ENCODE results near the gene MACF1. TPM values are rescaled to one million over a fixed set of nuclear protein-coding genes. Genes with fewer than 3 reads are reported as not detected.

Gene MACF1
- total RNA-seq, 1 experiment from 2014 or later: 190 TPM

DNA sequence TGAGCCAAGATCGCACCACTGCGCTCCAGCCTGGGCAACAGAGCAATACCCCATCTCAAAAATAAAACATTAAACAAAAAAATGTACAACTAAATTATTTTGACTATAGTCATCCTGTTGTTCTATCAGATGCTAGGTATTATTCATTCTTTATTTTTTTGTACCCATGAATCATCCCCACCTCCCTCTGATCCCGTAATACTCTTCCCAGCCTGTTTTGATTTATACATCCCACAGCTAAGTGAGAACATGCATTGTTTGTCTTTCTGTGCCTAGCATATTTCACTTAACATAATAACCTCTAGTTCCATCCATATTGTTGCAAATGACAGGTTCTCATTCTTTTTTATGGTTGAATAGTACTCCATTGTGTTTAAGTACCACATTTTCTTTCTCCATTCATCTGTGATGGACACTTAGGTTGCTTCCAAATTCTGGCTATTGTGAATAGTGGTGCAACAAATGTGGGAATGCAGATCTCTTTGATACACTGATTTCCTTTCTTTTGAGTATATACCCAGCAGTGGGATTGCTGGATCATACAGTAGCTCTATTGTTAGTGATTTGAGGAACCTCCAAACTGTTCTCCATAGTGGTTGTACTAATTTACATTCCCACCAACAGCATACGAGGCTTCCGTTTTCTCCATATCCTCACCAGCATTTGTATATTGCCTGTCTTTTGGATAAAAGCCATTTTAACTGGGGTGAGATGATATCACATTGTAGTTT is 84.4 kb downstream of the MACF1 start:
- H3K27me3 Mint-ChIP-seq (ENCODE audit: low read depth): no peaks in the 10 kb centered on the region
- Histone ChIP-seq H2BK15ac (ENCODE audit: low read depth, low read length) (no peak overlapping the region), H2BK5ac (ENCODE audit: insufficient read length, low read length) (no peak overlapping the region), H4K8ac (replicated peaks; ENCODE audit: insufficient read length, low read depth, low read length) (no peak overlapping the region), H3K23ac (ENCODE audit: insufficient read length, low read depth, low read length) (no peak overlapping the region), H2BK12ac (ENCODE audit: insufficient read length, low read depth, low read length) (no peak overlapping the region), H2BK120ac (ENCODE audit: low read depth, low read length, poor library complexity, severe bottlenecking) (no peak overlapping the region), H3K23me2 (ENCODE audit: insufficient read length, low read depth, low read length, poor library complexity, severe bottlenecking) (no peaks in the 10 kb centered on the region), H3K79me2 (ENCODE audit: insufficient read depth, low read length) (no peaks in the 10 kb centered on the region), H3K14ac (ENCODE audit: insufficient read depth, low read length) (no peak overlapping the region), H2BK20ac (ENCODE audit: low read depth, low read length, poor library complexity, severe bottlenecking) (no peak overlapping the region), H4K20me1 (ENCODE audit: control insufficient read depth, insufficient read depth, insufficient read length) (no peaks in the 10 kb centered on the region), H3K27me3 (ENCODE audit: insufficient read depth, low read length) (no peaks in the 10 kb centered on the region), H2AK5ac (ENCODE audit: insufficient read length, low read length) (no peak overlapping the region), H3K9me3 (ENCODE audit: control insufficient read depth, low read depth, low read length) (no peaks in the 10 kb centered on the region), H3K9ac (ENCODE audit: extremely low read depth, insufficient read length, low read length) (no peak overlapping the region), H3K27ac (ENCODE audit: insufficient read length, low read depth, low read length) (no peak overlapping the region), H3K4me1 (ENCODE audit: insufficient read depth, low read length) (no peaks in the 10 kb centered on the region), H4K91ac (ENCODE audit: insufficient read length, low read depth, low read length) (no peak overlapping the region), H3K4ac (ENCODE audit: low read depth, low read length) (no peak overlapping the region), H4K5ac (ENCODE audit: insufficient read length, low read depth, low read length) (no peak overlapping the region), H3K4me2 (ENCODE audit: insufficient read depth, insufficient read length, low read length) (no peak overlapping the region), H3K56ac (ENCODE audit: insufficient read length, low read depth, low read length) (no peak overlapping the region), H2AFZ (ENCODE audit: low read length) (no peak overlapping the region), H3K79me1 (ENCODE audit: insufficient read depth, low read depth, low read length, poor library complexity, severe bottlenecking) (no peaks in the 10 kb centered on the region), H3T11ph (ENCODE audit: low read length) (no peak overlapping the region), H3K18ac (ENCODE audit: insufficient read length, low read depth, low read length) (no peak overlapping the region)
- H3K9me3 Mint-ChIP-seq: no peaks in the 10 kb centered on the region
- H3K27ac Mint-ChIP-seq: no peak overlapping the region
- peaks cover 50 to 86% (median 84%) of the 10 kb centered on the region in 3 experiments; a peak in 6 of 7 replicates for H3K36me3 Mint-ChIP-seq (ENCODE audit: insufficient read depth in 1 of 3, low read depth in 3 of 3)
- H3K4me3 Mint-ChIP-seq: no peak overlapping the region
- no CpG with 5 or more reads among the region's 5 CpGs for WGBS (ENCODE audit: extremely low coverage, insufficient read length, low lambda C conversion rate)
- no peaks in the 10 kb centered on the region for H3K4me1 Mint-ChIP-seq
- no peak for DNase-seq
- TF ChIP-seq, protein P1, sequence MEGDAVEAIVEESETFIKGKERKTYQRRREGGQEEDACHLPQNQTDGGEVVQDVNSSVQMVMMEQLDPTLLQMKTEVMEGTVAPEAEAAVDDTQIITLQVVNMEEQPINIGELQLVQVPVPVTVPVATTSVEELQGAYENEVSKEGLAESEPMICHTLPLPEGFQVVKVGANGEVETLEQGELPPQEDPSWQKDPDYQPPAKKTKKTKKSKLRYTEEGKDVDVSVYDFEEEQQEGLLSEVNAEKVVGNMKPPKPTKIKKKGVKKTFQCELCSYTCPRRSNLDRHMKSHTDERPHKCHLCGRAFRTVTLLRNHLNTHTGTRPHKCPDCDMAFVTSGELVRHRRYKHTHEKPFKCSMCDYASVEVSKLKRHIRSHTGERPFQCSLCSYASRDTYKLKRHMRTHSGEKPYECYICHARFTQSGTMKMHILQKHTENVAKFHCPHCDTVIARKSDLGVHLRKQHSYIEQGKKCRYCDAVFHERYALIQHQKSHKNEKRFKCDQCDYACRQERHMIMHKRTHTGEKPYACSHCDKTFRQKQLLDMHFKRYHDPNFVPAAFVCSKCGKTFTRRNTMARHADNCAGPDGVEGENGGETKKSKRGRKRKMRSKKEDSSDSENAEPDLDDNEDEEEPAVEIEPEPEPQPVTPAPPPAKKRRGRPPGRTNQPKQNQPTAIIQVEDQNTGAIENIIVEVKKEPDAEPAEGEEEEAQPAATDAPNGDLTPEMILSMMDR (conservative IDR thresholded peaks at IDR 0.05): no peak
